ENCODE measurements around the gene HINFP.

HINFP gene

DNA sequence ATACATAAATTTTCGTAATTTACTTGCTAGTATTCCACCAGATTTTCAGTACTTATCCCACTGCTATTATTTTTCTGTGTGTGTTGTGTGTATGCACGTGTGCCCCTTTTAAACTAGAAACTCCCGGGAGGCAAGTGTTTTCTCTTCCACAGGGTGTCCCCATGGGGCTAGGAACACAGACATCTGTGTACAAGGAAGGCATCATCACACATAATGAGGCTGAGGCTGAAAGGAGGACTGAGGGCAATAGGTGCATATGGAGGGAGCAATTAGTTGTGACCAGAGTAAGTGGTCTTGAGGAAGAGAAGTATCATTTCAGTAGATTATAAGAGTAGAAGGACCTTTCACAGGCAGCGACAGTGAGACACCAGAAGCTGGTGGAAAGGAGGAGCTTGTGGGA is 17.6 kb upstream of the HINFP start:
- Histone ChIP-seq H3K9ac (ENCODE audit: low read length) (no peak overlapping the region), H3K36me3 (ENCODE audit: control insufficient read depth, insufficient read depth, low read length) (no peaks in the 10 kb centered on the region), H3K27ac (ENCODE audit: low read depth, low read length) (no peak overlapping the region), H3K27me3 (ENCODE audit: control insufficient read depth, insufficient read depth, low read length) (no peaks in the 10 kb centered on the region), H3K4me3 (ENCODE audit: low read length) (no peak overlapping the region), H3K4me1 (ENCODE audit: control insufficient read depth, insufficient read depth, low read length) (peaks cover 28% of the 10 kb centered on the region)

DNA sequence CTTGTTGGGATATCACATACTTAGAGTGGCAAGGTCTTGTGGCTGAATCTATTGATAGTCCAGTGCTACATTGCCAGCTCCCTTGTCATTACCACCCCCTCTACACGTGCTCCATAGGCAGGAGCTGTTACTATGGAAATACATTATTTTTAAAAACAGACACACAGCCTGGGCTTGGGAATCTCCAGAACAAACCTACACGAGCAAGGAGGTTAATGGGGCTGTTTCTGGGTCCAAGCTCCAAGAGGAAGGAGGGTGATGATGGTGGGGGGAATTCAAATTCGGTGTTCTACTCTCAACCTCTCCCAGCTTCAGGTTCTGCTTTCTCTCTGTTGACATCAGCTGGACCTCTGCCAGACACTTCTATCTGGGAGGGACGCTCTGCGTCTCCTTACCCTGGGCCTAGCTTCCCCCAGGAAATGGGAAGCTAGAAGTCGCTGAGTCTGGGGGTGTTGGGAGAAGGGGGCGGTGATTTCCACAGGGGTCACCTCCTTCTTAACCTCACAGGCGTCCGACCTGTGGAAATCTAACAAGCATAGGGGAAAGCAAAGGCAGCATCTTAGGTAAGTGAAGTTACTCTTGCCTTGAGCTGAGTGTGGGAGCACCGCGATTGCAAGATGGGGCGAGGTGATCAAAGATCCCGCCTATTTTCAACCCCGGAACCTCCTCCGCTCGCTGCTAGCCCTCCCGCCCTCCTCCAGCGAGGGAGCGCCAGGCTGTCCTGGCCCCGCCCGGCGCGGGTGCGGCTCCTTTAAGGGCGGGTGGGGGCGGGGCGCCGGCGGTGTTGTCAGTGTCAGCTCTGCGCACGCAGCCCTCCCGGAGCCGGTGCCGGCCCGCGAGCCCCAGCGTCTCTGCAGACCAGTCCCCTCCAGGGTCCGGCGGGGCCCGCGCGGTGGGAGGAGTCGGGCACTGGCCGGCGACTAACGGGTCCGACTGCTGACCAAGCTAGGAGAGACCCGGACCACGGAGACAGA is 14.5 kb upstream of the HINFP start, which contains the start of gene C2CD2L:
Gene C2CD2L (plus strand): TSS at position 781 of the 974 bp plus-strand sequence. CDS start 398 bp downstream, outside the sequence.
- Histone ChIP-seq H3K4me3 (ENCODE audit: low read length) (peak within 1 kb of the TSS; percentile 89), H3K36me3 (ENCODE audit: control insufficient read depth, insufficient read depth, low read length) (peaks cover 11% of the 10 kb centered on the region), H3K27me3 (ENCODE audit: control insufficient read depth, insufficient read depth, low read length) (no peaks in the 10 kb centered on the region), H3K4me1 (ENCODE audit: control insufficient read depth, insufficient read depth, low read length) (peaks cover 18% of the 10 kb centered on the region), H3K9ac (ENCODE audit: low read length) (peak within 1 kb of the TSS; percentile 86), H3K27ac (ENCODE audit: low read depth, low read length) (peak within 1 kb of the TSS; percentile 73)

DNA sequence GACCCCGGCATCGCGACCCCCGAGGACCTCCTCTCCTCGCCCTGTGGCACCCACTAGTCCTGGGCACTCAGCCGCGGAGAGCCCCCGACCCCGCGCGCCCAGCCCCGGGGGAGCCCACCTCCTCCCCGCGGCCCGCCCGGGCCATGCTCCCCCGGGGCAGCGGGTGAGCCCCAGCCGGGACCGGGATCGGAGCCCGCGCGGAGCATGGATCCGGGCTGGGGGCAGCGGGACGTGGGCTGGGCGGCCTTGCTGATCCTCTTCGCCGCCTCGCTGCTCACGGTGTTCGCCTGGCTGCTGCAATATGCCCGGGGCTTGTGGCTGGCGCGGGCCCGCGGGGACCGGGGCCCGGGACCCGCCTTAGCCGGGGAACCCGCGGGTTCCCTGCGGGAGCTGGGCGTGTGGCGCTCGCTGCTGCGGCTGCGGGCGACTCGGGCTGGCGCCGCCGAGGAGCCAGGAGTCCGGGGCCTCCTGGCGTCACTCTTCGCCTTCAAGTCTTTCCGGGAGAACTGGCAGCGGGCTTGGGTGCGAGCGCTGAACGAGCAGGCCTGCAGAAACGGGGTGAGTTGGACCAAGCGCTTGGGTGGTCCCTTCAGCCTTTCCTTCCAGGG is 13.7 kb upstream of the HINFP start:
- Histone ChIP-seq H3K4me1 (ENCODE audit: control insufficient read depth, insufficient read depth, low read length) (peaks cover 18% of the 10 kb centered on the region), H3K36me3 (ENCODE audit: control insufficient read depth, insufficient read depth, low read length) (peaks cover 13% of the 10 kb centered on the region), H3K27me3 (ENCODE audit: control insufficient read depth, insufficient read depth, low read length) (no peaks in the 10 kb centered on the region), H3K27ac (ENCODE audit: low read depth, low read length) (peak overlapping the region; percentile 73), H3K4me3 (ENCODE audit: low read length) (peak overlapping the region; percentile 89), H3K9ac (ENCODE audit: low read length) (peak overlapping the region; percentile 86)

DNA sequence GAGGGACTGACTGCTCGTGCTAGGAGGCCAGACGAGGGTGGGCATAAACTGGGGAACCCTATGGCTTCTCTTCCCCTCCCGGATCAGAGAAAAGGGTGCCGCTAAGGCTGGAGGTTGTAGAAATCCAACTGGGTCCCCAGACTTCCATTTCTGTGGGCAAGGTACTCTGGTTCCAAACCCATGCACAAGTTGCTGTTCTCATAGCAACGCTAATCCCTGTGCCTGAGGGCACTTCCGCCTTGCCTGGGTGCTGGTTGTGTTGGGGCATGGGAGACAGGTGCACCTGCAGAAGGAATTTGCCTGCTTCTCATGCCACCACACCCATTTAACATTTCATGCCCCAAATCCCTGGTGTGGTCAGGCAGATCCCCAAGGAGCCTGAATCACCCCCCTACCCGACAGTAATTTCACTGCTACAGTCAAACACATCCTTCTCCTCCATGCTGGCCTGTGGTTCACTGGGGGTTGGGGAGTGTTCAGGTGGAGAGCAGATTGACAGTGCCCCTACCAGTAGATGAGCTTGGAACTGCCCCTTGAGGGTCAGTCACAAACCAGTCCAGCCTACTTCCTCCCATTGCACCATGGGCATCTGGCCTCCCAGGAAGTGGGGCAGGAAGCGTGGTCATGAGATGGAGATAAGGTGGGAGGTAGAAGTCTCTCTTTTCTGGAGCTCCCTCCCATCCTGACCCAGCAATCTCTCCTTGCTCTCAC is 13.1 kb upstream of the HINFP start:
- H3K4me1 ChIP-seq (ENCODE audit: control insufficient read depth, insufficient read depth, low read length), result peaks cover 14% of the 10 kb centered on the region
- H3K36me3 ChIP-seq (ENCODE audit: control insufficient read depth, insufficient read depth, low read length), result peaks cover 16% of the 10 kb centered on the region
- H3K27ac ChIP-seq (ENCODE audit: low read depth, low read length), result peak overlapping the region; percentile 73
- H3K4me3 ChIP-seq (ENCODE audit: low read length), result peak overlapping the region; percentile 89
- H3K27me3 ChIP-seq (ENCODE audit: control insufficient read depth, insufficient read depth, low read length), result no peaks in the 10 kb centered on the region
- peak overlapping the region; percentile 86 for H3K9ac ChIP-seq (ENCODE audit: low read length)

DNA sequence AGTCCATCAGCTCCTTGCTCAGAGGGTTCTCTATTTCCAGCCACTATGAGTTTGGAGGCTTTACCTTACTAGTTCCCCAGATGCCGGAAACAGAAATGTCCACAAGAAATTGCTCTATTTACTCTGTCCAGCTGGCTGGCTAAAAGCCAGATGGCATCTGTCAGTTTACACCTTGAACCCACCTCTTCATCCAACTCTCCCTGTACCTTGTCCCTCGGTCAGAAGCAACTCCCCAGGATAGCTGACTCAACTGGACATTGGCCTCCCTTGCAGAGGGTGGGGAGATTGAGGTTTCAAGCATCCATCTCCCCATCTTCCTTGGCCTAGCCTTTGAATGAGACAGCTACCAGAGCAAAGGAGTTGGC is 12.5 kb upstream of the HINFP start:
- H3K4me1 ChIP-seq (ENCODE audit: control insufficient read depth, insufficient read depth, low read length), result peaks cover 14% of the 10 kb centered on the region
- H3K4me3 ChIP-seq (ENCODE audit: low read length), result peak overlapping the region; percentile 89
- H3K27ac ChIP-seq (ENCODE audit: low read depth, low read length), result no peak overlapping the region
- H3K9ac ChIP-seq (ENCODE audit: low read length), result no peak overlapping the region
- peaks cover 21% of the 10 kb centered on the region for H3K36me3 ChIP-seq (ENCODE audit: control insufficient read depth, insufficient read depth, low read length)
- no peaks in the 10 kb centered on the region for H3K27me3 ChIP-seq (ENCODE audit: control insufficient read depth, insufficient read depth, low read length)

DNA sequence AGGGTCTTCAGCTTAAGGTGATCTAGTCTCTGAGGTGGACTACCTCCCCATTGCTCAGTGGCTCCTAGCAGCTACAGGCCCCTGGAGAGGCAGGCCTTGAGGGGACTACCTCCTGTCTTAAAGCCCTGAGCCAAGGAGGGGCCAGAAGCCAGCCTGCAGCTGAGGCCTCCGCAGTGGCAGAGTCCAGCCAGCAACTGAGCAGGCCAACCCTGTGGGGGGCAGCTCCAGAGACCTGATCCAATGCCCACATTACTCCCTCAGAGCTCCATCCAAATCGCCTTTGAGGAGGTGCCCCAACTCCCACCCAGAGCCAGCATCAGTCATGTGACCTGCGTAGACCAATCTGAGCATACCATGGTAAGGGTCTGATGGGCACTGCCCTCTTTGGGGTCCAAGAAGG is 11.5 kb upstream of the HINFP start:
- Histone ChIP-seq H3K4me1 (ENCODE audit: control insufficient read depth, insufficient read depth, low read length) (peaks cover 14% of the 10 kb centered on the region), H3K9ac (ENCODE audit: low read length) (no peak overlapping the region), H3K4me3 (ENCODE audit: low read length) (no peak overlapping the region), H3K36me3 (ENCODE audit: control insufficient read depth, insufficient read depth, low read length) (peaks cover 26% of the 10 kb centered on the region), H3K27ac (ENCODE audit: low read depth, low read length) (no peak overlapping the region), H3K27me3 (ENCODE audit: control insufficient read depth, insufficient read depth, low read length) (no peaks in the 10 kb centered on the region)

DNA sequence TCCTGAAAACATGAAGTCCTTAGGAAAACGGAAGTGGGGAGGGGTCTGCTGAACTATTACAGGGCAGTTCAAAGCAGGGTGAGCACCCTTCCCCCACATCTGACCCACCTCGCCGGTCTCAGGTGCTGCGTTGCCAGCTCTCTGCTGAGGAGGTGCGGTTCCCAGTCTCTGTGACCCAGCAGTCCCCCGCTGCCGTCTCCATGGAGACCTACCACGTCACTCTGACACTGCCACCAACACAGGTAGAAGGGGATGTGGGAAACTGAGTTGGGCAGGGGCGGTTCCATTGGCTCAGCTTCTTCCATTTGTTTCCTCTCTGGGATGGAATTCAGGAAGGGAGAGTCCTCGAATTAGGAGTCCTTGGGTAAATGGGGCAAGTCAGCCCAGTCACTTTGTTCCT is 10.9 kb upstream of the HINFP start:
- no peaks in the 10 kb centered on the region for H3K27me3 ChIP-seq (ENCODE audit: control insufficient read depth, insufficient read depth, low read length)
- peaks cover 26% of the 10 kb centered on the region for H3K36me3 ChIP-seq (ENCODE audit: control insufficient read depth, insufficient read depth, low read length)
- no peak overlapping the region for H3K9ac ChIP-seq (ENCODE audit: low read length)
- H3K4me3 ChIP-seq (ENCODE audit: low read length), result no peak overlapping the region
- no peak overlapping the region for H3K27ac ChIP-seq (ENCODE audit: low read depth, low read length)
- peaks cover 14% of the 10 kb centered on the region for H3K4me1 ChIP-seq (ENCODE audit: control insufficient read depth, insufficient read depth, low read length)

DNA sequence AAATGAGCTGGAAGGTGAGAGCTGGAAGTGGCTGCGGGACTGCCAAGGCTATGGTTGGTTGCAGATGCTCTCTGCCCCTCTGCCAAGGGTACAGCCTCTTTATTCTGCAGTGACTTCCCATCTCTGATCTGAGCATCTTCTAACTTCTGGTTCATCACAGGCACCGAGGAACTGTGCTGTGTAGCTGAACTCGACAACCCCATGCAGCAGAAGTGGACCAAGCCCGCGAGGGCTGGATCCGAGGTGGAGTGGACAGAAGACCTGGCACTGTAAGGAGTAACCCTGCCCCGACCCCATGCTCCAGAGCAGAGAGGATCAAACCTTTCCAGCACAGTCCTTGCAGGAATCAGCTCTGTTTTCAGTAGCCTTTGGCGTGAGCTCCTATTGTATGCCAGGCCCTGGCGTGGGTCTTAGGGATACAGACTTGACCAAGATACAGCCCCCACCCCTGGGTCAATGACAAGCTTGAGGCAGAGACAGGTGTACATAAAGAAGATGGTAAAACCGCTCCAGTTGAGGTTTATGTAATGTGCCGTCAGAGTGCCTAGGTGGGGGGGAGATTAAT is 9.9 kb upstream of the HINFP start:
- Histone ChIP-seq H3K4me3 (ENCODE audit: low read length) (no peak overlapping the region), H3K27ac (ENCODE audit: low read depth, low read length) (no peak overlapping the region), H3K9ac (ENCODE audit: low read length) (no peak overlapping the region), H3K36me3 (ENCODE audit: control insufficient read depth, insufficient read depth, low read length) (peaks cover 30% of the 10 kb centered on the region), H3K27me3 (ENCODE audit: control insufficient read depth, insufficient read depth, low read length) (no peaks in the 10 kb centered on the region), H3K4me1 (ENCODE audit: control insufficient read depth, insufficient read depth, low read length) (peaks cover 9% of the 10 kb centered on the region)

DNA sequence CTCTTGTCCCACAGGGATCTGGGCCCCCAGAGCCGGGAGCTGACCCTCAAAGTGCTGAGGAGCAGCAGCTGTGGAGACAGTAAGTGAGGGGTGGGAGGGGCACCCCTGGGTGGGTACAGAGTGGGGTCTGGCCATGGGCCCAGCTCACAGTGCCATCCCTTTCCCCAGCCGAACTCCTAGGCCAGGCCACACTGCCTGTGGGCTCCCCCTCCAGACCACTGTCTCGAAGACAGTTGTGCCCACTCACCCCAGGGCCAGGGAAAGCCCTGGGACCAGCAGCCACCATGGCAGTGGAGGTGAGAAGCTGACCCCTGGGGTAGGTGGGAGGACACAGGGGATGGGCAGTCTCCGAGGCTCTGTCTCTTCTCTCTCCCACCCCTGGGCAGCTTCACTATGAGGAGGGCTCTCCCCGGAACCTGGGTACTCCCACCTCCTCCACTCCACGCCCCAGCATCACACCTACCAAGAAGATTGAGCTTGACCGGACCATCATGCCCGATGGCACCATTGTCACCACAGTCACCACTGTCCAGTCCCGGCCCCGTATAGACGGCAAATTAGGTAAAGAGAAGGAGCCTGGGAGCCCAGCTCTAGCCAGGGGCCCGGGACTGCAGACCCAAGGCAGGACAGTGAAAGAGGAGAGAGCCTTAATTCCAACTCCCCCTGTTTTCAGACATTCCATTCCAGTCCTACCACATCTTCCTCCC is 8.9 kb upstream of the HINFP start:
- Histone ChIP-seq H3K4me3 (ENCODE audit: low read length) (no peak overlapping the region), H3K27me3 (ENCODE audit: control insufficient read depth, insufficient read depth, low read length) (no peaks in the 10 kb centered on the region), H3K9ac (ENCODE audit: low read length) (no peak overlapping the region), H3K36me3 (ENCODE audit: control insufficient read depth, insufficient read depth, low read length) (peaks cover 31% of the 10 kb centered on the region), H3K27ac (ENCODE audit: low read depth, low read length) (no peak overlapping the region), H3K4me1 (ENCODE audit: control insufficient read depth, insufficient read depth, low read length) (peaks cover 6% of the 10 kb centered on the region)

DNA sequence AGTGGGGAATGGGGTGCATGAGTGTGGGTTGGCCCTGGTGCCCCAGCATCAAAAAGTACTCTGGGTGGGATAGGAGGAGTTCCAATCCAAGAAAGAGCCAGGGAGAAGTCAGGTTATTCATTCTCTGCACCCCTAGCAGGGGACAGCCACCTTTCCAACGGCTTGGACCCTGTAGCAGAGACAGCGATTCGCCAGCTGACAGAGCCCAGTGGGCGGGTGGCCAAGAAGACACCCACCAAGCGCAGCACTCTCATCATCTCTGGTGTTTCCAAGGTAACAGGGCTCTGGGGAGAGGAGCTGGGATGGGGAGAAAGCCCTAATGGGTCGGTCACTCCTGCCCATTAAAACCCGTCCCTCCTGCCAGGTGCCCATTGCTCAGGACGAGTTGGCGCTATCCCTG is 7.7 kb upstream of the HINFP start:
- no peak overlapping the region for H3K4me3 ChIP-seq (ENCODE audit: low read length)
- H3K27me3 ChIP-seq (ENCODE audit: control insufficient read depth, insufficient read depth, low read length), result no peaks in the 10 kb centered on the region
- H3K9ac ChIP-seq (ENCODE audit: low read length), result no peak overlapping the region
- peaks cover 2% of the 10 kb centered on the region for H3K4me1 ChIP-seq (ENCODE audit: control insufficient read depth, insufficient read depth, low read length)
- no peak overlapping the region for H3K27ac ChIP-seq (ENCODE audit: low read depth, low read length)
- H3K36me3 ChIP-seq (ENCODE audit: control insufficient read depth, insufficient read depth, low read length), result peaks cover 31% of the 10 kb centered on the region

DNA sequence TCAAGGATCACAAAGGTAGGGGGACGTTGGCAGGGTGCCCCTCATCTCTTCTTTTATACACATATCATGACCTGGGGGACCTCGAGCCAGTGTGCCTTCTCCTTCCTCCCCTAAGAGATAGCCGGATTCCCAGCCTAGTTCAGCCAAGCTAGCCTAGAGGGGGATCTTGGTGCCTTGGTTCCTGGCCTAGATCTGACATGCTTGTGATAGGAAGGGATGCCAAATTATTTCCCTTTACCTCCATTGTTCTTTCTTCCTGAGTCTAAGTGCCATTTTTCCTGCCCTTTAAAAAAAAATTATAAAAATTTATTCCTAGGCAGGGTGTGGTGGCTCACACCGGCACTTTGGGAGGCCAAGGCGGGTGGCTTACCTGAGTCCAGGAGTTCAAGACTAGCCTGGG is 7.0 kb upstream of the HINFP start:
- Histone ChIP-seq H3K9ac (ENCODE audit: low read length) (no peak overlapping the region), H3K27ac (ENCODE audit: low read depth, low read length) (no peak overlapping the region), H3K36me3 (ENCODE audit: control insufficient read depth, insufficient read depth, low read length) (peaks cover 31% of the 10 kb centered on the region), H3K4me1 (ENCODE audit: control insufficient read depth, insufficient read depth, low read length) (no peaks in the 10 kb centered on the region), H3K4me3 (ENCODE audit: low read length) (no peak overlapping the region), H3K27me3 (ENCODE audit: control insufficient read depth, insufficient read depth, low read length) (no peaks in the 10 kb centered on the region)
